ENCODE measurements around the gene DHX15. TPM values are rescaled to one million over a fixed set of nuclear protein-coding genes. Genes with fewer than 3 reads are reported as not detected.

DHX15 gene
- 43.5 TPM for polyA plus RNA-seq

- H3K27ac Mint-ChIP-seq: peak within 1 kb of the TSS; percentile 95 to 97 (median 97)
- no peaks in the 10 kb centered on the region for H3K36me3 Mint-ChIP-seq
- H3K9me3 Mint-ChIP-seq: no peaks in the 10 kb centered on the region
- no peaks in the 10 kb centered on the region for H3K27me3 Mint-ChIP-seq
- peaks cover 34 to 44% (median 36%) of the 10 kb centered on the region in 3 donors for H3K4me1 Mint-ChIP-seq
- peak within 1 kb of the TSS; percentile 88 to 100 (median 97) for H3K4me3 Mint-ChIP-seq
These were observed at the start of gene DHX15 for GRCh38 chr4:24584211-24584850. DHX15 (minus strand) TSS chr4:24584554; CDS start chr4:24584393, 161 bp downstream.

GRCh38 chr4:24632011-24632410 is 47.7 kb upstream of the DHX15 start:
- Mint-ChIP-seq H3K27me3 (peaks cover 9% of the 10 kb centered on the region), H3K4me1 (peaks cover 0 to 2% (median 2%) of the 10 kb centered on the region in 3 donors), H3K4me3 (no peak overlapping the region), H3K27ac (no peak overlapping the region), H3K36me3 (no peaks in the 10 kb centered on the region), H3K9me3 (no peaks in the 10 kb centered on the region)

- H3K9me3 Mint-ChIP-seq: no peaks in the 10 kb centered on the region
- peaks cover 9% of the 10 kb centered on the region for H3K27me3 Mint-ChIP-seq
- no peak overlapping the region for H3K4me3 Mint-ChIP-seq
- no peaks in the 10 kb centered on the region for H3K36me3 Mint-ChIP-seq
- H3K4me1 Mint-ChIP-seq: peaks cover 0 to 2% (median 2%) of the 10 kb centered on the region in 3 donors
- H3K27ac Mint-ChIP-seq: no peak overlapping the region
These were observed 46.6 kb upstream of the DHX15 start for GRCh38 chr4:24630937-24631336.

GRCh38 chr4:24625091-24625490 is 40.7 kb upstream of the DHX15 start:
- Mint-ChIP-seq H3K9me3 (peaks cover 0 to 7% (median 5%) of the 10 kb centered on the region in 3 donors), H3K36me3 (peaks cover 2% of the 10 kb centered on the region), H3K4me1 (no peaks in the 10 kb centered on the region), H3K27ac (no peak overlapping the region), H3K4me3 (no peak overlapping the region), H3K27me3 (peaks cover 23% of the 10 kb centered on the region)

GRCh38 chr4:24624381-24624780 is 40.0 kb upstream of the DHX15 start:
- H3K27ac Mint-ChIP-seq: no peak overlapping the region
- H3K27me3 Mint-ChIP-seq: peaks cover 21% of the 10 kb centered on the region
- H3K9me3 Mint-ChIP-seq: peaks cover 0 to 14% (median 6%) of the 10 kb centered on the region in 3 donors
- no peak overlapping the region for H3K4me3 Mint-ChIP-seq
- H3K36me3 Mint-ChIP-seq: peaks cover 2% of the 10 kb centered on the region
- H3K4me1 Mint-ChIP-seq: no peaks in the 10 kb centered on the region

- H3K4me3 Mint-ChIP-seq: no peak overlapping the region
- peaks cover 0 to 17% (median 7%) of the 10 kb centered on the region in 3 donors for H3K9me3 Mint-ChIP-seq
- H3K27ac Mint-ChIP-seq: no peak overlapping the region
- no peaks in the 10 kb centered on the region for H3K4me1 Mint-ChIP-seq
- peaks cover 2% of the 10 kb centered on the region for H3K36me3 Mint-ChIP-seq
- peaks cover 19% of the 10 kb centered on the region for H3K27me3 Mint-ChIP-seq
These were observed 37.9 kb upstream of the DHX15 start for GRCh38 chr4:24622146-24622834.

- Mint-ChIP-seq H3K9me3 (peaks cover 0 to 14% (median 10%) of the 10 kb centered on the region in 3 donors), H3K36me3 (peaks cover 2% of the 10 kb centered on the region), H3K4me1 (peaks cover 0 to 2% (median 0%) of the 10 kb centered on the region in 3 donors), H3K4me3 (no peak overlapping the region), H3K27me3 (peaks cover 3% of the 10 kb centered on the region), H3K27ac (no peak overlapping the region)
These were observed 31.6 kb upstream of the DHX15 start for GRCh38 chr4:24615977-24616376.

GRCh38 chr4:24614881-24615280 is 30.5 kb upstream of the DHX15 start:
- H3K4me1 Mint-ChIP-seq: peaks cover 0 to 2% (median 2%) of the 10 kb centered on the region in 3 donors
- peaks cover 2% of the 10 kb centered on the region for H3K27me3 Mint-ChIP-seq
- no peak overlapping the region for H3K27ac Mint-ChIP-seq
- H3K9me3 Mint-ChIP-seq: peaks cover 0 to 8% (median 5%) of the 10 kb centered on the region in 3 donors
- H3K36me3 Mint-ChIP-seq: peaks cover 2% of the 10 kb centered on the region
- no peak overlapping the region for H3K4me3 Mint-ChIP-seq

GRCh38 chr4:24613502-24613901 is 29.1 kb upstream of the DHX15 start:
- no peak overlapping the region for H3K4me3 Mint-ChIP-seq
- H3K4me1 Mint-ChIP-seq: peaks cover 0 to 2% (median 2%) of the 10 kb centered on the region in 3 donors
- H3K36me3 Mint-ChIP-seq: peaks cover 2% of the 10 kb centered on the region
- H3K27me3 Mint-ChIP-seq: peaks cover 2% of the 10 kb centered on the region
- H3K9me3 Mint-ChIP-seq: peaks cover 0 to 5% (median 3%) of the 10 kb centered on the region in 3 donors
- no peak overlapping the region for H3K27ac Mint-ChIP-seq

GRCh38 chr4:24611575-24611974 is 27.2 kb upstream of the DHX15 start:
- H3K4me1 Mint-ChIP-seq: peaks cover 0 to 2% (median 2%) of the 10 kb centered on the region in 3 donors
- no peak overlapping the region for H3K27ac Mint-ChIP-seq
- peaks cover 6% of the 10 kb centered on the region for H3K27me3 Mint-ChIP-seq
- H3K9me3 Mint-ChIP-seq: peaks cover 0 to 5% (median 3%) of the 10 kb centered on the region in 3 donors
- no peak overlapping the region for H3K4me3 Mint-ChIP-seq
- peaks cover 2% of the 10 kb centered on the region for H3K36me3 Mint-ChIP-seq

GRCh38 chr4:24607334-24607733 is 23.0 kb upstream of the DHX15 start:
- peaks cover 6 to 7% (median 7%) of the 10 kb centered on the region in 3 donors for H3K9me3 Mint-ChIP-seq
- H3K27me3 Mint-ChIP-seq: peaks cover 7% of the 10 kb centered on the region
- no peak overlapping the region for H3K27ac Mint-ChIP-seq
- H3K36me3 Mint-ChIP-seq: peaks cover 3% of the 10 kb centered on the region
- H3K4me1 Mint-ChIP-seq: peaks cover 0 to 2% (median 2%) of the 10 kb centered on the region in 3 donors
- no peak overlapping the region for H3K4me3 Mint-ChIP-seq

GRCh38 chr4:24605216-24605615 is 20.9 kb upstream of the DHX15 start:
- H3K4me3 Mint-ChIP-seq: peak overlapping the region in 1 of 4 donors; percentile 42

GRCh38 chr4:24604558-24605214 is 20.3 kb upstream of the DHX15 start:
- Mint-ChIP-seq H3K9me3 (peaks cover 5 to 7% (median 6%) of the 10 kb centered on the region in 3 donors), H3K27me3 (peaks cover 12% of the 10 kb centered on the region), H3K4me3 (peak overlapping the region in 1 of 4 donors; percentile 42), H3K4me1 (no peaks in the 10 kb centered on the region), H3K36me3 (peaks cover 2% of the 10 kb centered on the region), H3K27ac (no peak overlapping the region)

More at GRCh38 chr4:24605216-24605615, 20.9 kb upstream of the DHX15 start:
- H3K27ac Mint-ChIP-seq: no peak overlapping the region
- H3K27me3 Mint-ChIP-seq: peaks cover 12% of the 10 kb centered on the region
- H3K36me3 Mint-ChIP-seq: peaks cover 2% of the 10 kb centered on the region
- H3K4me1 Mint-ChIP-seq: no peaks in the 10 kb centered on the region
- peaks cover 5 to 7% (median 6%) of the 10 kb centered on the region in 3 donors for H3K9me3 Mint-ChIP-seq

- Mint-ChIP-seq H3K9me3 (peaks cover 3 to 6% (median 6%) of the 10 kb centered on the region in 3 donors), H3K27ac (no peak overlapping the region), H3K4me3 (no peak overlapping the region), H3K4me1 (no peaks in the 10 kb centered on the region), H3K27me3 (peaks cover 12% of the 10 kb centered on the region), H3K36me3 (peaks cover 2% of the 10 kb centered on the region)
These were observed 19.0 kb upstream of the DHX15 start for GRCh38 chr4:24603343-24603742.

- H3K27ac Mint-ChIP-seq: no peak overlapping the region
- no peaks in the 10 kb centered on the region for H3K4me1 Mint-ChIP-seq
- no peak overlapping the region for H3K4me3 Mint-ChIP-seq
- peaks cover 6 to 8% (median 8%) of the 10 kb centered on the region in 3 donors for H3K9me3 Mint-ChIP-seq
- peaks cover 3% of the 10 kb centered on the region for H3K36me3 Mint-ChIP-seq
- H3K27me3 Mint-ChIP-seq: peaks cover 8% of the 10 kb centered on the region
These were observed 16.8 kb upstream of the DHX15 start for GRCh38 chr4:24601121-24601520.
